ENCODE measurements around the gene IFNA17. TPM values are rescaled to one million over a fixed set of nuclear protein-coding genes. Genes with fewer than 3 reads are reported as not detected.

The IFNA17 gene
- total and polyA plus RNA-seq, 2 donors (not counting 3 experiments of a cell fraction or from before 2014, with no cell fraction given): not detected

DNA sequence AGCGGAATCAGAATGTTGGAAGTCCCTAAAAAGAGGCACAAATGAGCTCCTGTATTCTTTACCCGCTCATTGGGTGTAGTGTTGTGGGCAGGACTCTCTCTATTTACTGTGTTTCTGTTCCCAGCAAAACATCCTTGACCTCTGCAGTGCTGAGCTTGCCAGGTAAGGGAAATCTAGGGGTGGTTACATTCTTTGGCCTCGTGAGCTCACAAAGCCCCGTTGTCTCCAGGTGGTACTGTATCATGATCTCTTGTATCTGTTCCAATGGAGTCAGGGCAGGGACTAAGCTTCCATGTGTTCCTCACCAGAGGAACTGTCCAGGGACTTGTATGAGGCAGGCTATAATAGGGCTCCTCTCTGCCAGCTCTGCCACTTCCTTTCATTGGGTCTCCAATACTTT, 23.6 kb upstream of the IFNA17 start:
- CTCF ChIA-PET: interaction anchor here (1.1 to 4.7 kb wide), 6 partner anchors 17 to 204 kb away, joined by 3 to 63 read pairs (median 11); no protein-coding TSS in a partner anchor
- H4K20me1 ChIP-seq (replicated peaks; ENCODE audit: control insufficient read depth, extremely low read depth, insufficient read depth, low read length): no peaks in the 10 kb centered on the region
- H3K4me3 ChIP-seq (replicated peaks in 1 of 3; ENCODE audit: insufficient read depth in 1 of 3, low read depth in 1 of 3, low read length in 3 of 3): no peak overlapping the region
- no peak overlapping the region for H3K27ac ChIP-seq (ENCODE audit: insufficient read depth, low read depth, low read length)
- no peak overlapping the region for H3K9ac ChIP-seq (replicated peaks; ENCODE audit: extremely low read depth, insufficient read depth, low read length)
- FAIRE-seq: no peak
- no peak for DNase-seq (ENCODE audit: low read depth, low spot score)
- H3K9me3 ChIP-seq (replicated peaks; ENCODE audit: control insufficient read depth, insufficient read depth, low read length): no peaks in the 10 kb centered on the region
- H3K4me1 ChIP-seq (ENCODE audit: control insufficient read depth, extremely low read depth, insufficient read depth, low read length): peaks cover 3% of the 10 kb centered on the region
- peaks cover 25 to 49% of the 10 kb centered on the region in 2 experiments for H3K27me3 ChIP-seq (ENCODE audit: control insufficient read depth in 2 of 2, insufficient read depth in 2 of 2, low read length in 2 of 2)
- no TSS peak for BruUV-seq (replicated peaks)
- dilution Hi-C loops (cut with MboI; ENCODE audit: extremely low pct_ligation_motif_present, low sequenced_read_pairs): no loop called here
- no peaks in the 10 kb centered on the region for H3K36me3 ChIP-seq (ENCODE audit: control insufficient read depth in 2 of 2, extremely low read depth in 1 of 2, insufficient read depth in 2 of 2, low read length in 2 of 2)
- no peaks in the 10 kb centered on the region for H3K79me2 ChIP-seq (ENCODE audit: control insufficient read depth, insufficient read depth, low read length)
- TF ChIP-seq EZH2 (IDR thresholded peaks at IDR 0.05; ENCODE audit: borderline replicate concordance, low read depth, low read length, severe bottlenecking): no peak
- no peak for TF ChIP-seq POLR2AphosphoS5 (IDR thresholded peaks at IDR 0.05; ENCODE audit: insufficient read depth, low read depth, low read length)
- TF ChIP-seq FOS (IDR thresholded peaks at IDR 0.05; ENCODE audit: borderline replicate concordance, insufficient read depth, low read length): no peak
- TF ChIP-seq POLR2A (IDR thresholded peaks at IDR 0.05; ENCODE audit: low read depth, low read length): no peak
- TF ChIP-seq, protein P1, sequence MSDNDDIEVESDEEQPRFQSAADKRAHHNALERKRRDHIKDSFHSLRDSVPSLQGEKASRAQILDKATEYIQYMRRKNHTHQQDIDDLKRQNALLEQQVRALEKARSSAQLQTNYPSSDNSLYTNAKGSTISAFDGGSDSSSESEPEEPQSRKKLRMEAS (IDR thresholded peaks at IDR 0.05; ENCODE audit: insufficient read depth, insufficient read length): no peak
- TF ChIP-seq GATA2 (IDR thresholded peaks at IDR 0.05; ENCODE audit: insufficient read depth, insufficient read length, low read depth, low read length): no peak
- no peak for TF ChIP-seq CTCF (IDR thresholded peaks at IDR 0.05; ENCODE audit: extremely low read depth in 1 of 2, insufficient read depth in 1 of 2, low read depth in 1 of 2, low read length in 2 of 2)
- no peak for TF ChIP-seq JUN (IDR thresholded peaks at IDR 0.05; ENCODE audit: borderline replicate concordance, insufficient read depth, insufficient read length, low read depth)
- TF ChIP-seq MYC (IDR thresholded peaks at IDR 0.05; ENCODE audit: low read depth, low read length): no peak
- no peak overlapping the region for H2AFZ ChIP-seq (ENCODE audit: low read depth, low read length)
- intact Hi-C loops (cut with micrococcal nuclease): loop anchor here (2.0 to 5.0 kb wide), 2 partner anchors 67 to 216 kb away; no protein-coding TSS in a partner anchor
- H3K9me1 ChIP-seq (replicated peaks; ENCODE audit: control insufficient read depth, extremely low read depth, insufficient read depth, low read length): no peaks in the 10 kb centered on the region
- no peak overlapping the region for H3K4me2 ChIP-seq (ENCODE audit: insufficient read depth, low read length)
- POLR2A ChIA-PET: no interaction called here
